Measurements from ENCODE around the gene SPEN. TPM values are rescaled to one million over a fixed set of nuclear protein-coding genes. Genes with fewer than 3 reads are reported as not detected.

The SPEN gene
- total and polyA plus RNA-seq, 7 experiments from 2014 or later = 10.1 to 92.1 (median 77.9) TPM

DNA sequence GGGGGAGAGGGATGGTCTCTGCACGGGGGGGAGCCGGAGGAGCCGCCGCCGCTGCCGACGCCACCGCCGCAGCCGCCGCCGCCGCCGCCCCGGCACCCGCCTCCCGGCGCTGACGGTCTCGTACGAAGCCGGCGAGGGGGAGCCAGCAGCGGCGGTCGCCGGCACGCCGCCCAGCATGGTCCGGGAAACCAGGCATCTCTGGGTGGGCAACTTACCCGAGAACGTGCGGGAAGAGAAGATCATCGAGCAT, 311 bp downstream of the SPEN start:
- ChIA-PET POLR2A (interaction anchor here (0.9 to 11.0 kb wide), 10 partner anchors 10 to 1057 kb away, joined by 3 to 227 read pairs (median 6); partner anchors contain the start of gene ZBTB17), CTCF (interaction anchor here (1.0 to 1.4 kb wide), 3 partner anchors 10 to 32 kb away, joined by 5 to 9 read pairs (median 5); no protein-coding TSS in a partner anchor)
- Mint-ChIP-seq H3K9me3 (no peaks in the 10 kb centered on the region), H3K27me3 (no peaks in the 10 kb centered on the region), H3K27ac (peak overlapping the region in 6 of 9 donors; percentile 78 to 95 (median 88)), H3K36me3 (no peaks in the 10 kb centered on the region), H3K4me1 (peaks cover 21 to 69% (median 50%) of the 10 kb centered on the region in 7 donors), H3K4me3 (peak overlapping the region; percentile 74 to 98 (median 94))
- no peaks in the 10 kb centered on the region for H3K27me3 ChIP-seq (ENCODE audit: control insufficient read depth in 2 of 2, insufficient read depth in 2 of 2, low read length in 2 of 2)
- no peaks in the 10 kb centered on the region for H3K36me3 ChIP-seq (ENCODE audit: control insufficient read depth in 2 of 3, insufficient read depth in 3 of 3, low read length in 3 of 3)
- H3K27ac ChIP-seq (ENCODE audit: low read depth, low read length) = peak overlapping the region; percentile 90
- intact Hi-C loops (cut with micrococcal nuclease) = loop anchor here (1.0 to 5.0 kb wide), 9 partner anchors 13 to 504 kb away; partner anchors contain the start of genes CASP9 (in 1 of the 2), FBXO42 (in 1 of the 2) and ZBTB17 (in 1 of the 2)
- no peaks in the 10 kb centered on the region for H3K9me3 ChIP-seq (ENCODE audit: control insufficient read depth in 2 of 3, low read length in 3 of 3)
- DNase-seq = no peak
- H3K4me3 ChIP-seq (ENCODE audit: low read length) = peak overlapping the region; percentile 74
- peaks cover 20 to 26% of the 10 kb centered on the region in 2 donors for H3K4me1 ChIP-seq (ENCODE audit: control insufficient read depth in 2 of 2, insufficient read depth in 2 of 2, low read length in 2 of 2)
- no peak for ATAC-seq

GRCh38 chr1:15848143-15848928, 829 bp downstream of the SPEN start:
- Mint-ChIP-seq H3K27ac (peak overlapping the region; percentile 88 to 97 (median 94)), H3K4me1 (peaks cover 21 to 69% (median 50%) of the 10 kb centered on the region in 7 donors), H3K36me3 (no peaks in the 10 kb centered on the region), H3K4me3 (peak overlapping the region; percentile 93 to 99 (median 98)), H3K9me3 (no peaks in the 10 kb centered on the region), H3K27me3 (no peaks in the 10 kb centered on the region)
- peak overlapping the region; percentile 74 for H3K4me3 ChIP-seq (ENCODE audit: low read length)
- peaks cover 20 to 26% of the 10 kb centered on the region in 2 donors for H3K4me1 ChIP-seq (ENCODE audit: control insufficient read depth in 2 of 2, insufficient read depth in 2 of 2, low read length in 2 of 2)
- no peaks in the 10 kb centered on the region for H3K36me3 ChIP-seq (ENCODE audit: control insufficient read depth in 2 of 3, insufficient read depth in 3 of 3, low read length in 3 of 3)
- ChIA-PET CTCF (interaction anchor here (1.0 to 1.4 kb wide), 3 partner anchors 10 to 33 kb away, joined by 5 to 9 read pairs (median 5); no protein-coding TSS in a partner anchor), POLR2A (interaction anchor here (0.6 to 11.0 kb wide), 13 partner anchors 10 to 1057 kb away, joined by 3 to 227 read pairs (median 6); partner anchors contain the start of gene ZBTB17)
- no peaks in the 10 kb centered on the region for H3K27me3 ChIP-seq (ENCODE audit: control insufficient read depth in 2 of 2, insufficient read depth in 2 of 2, low read length in 2 of 2)
- ATAC-seq (peak; percentile 4), DNase-seq (peak; percentile 33 to 63 (median 56))
- no peaks in the 10 kb centered on the region for H3K9me3 ChIP-seq (ENCODE audit: control insufficient read depth in 2 of 3, low read length in 3 of 3)
- H3K27ac ChIP-seq (ENCODE audit: low read depth, low read length) = peak overlapping the region; percentile 90
- intact Hi-C loops (cut with micrococcal nuclease) = loop anchor here (1.0 to 5.0 kb wide), 6 partner anchors 33 to 504 kb away; partner anchors contain the start of gene FBXO42 (in 1 of the 2)

DNA sequence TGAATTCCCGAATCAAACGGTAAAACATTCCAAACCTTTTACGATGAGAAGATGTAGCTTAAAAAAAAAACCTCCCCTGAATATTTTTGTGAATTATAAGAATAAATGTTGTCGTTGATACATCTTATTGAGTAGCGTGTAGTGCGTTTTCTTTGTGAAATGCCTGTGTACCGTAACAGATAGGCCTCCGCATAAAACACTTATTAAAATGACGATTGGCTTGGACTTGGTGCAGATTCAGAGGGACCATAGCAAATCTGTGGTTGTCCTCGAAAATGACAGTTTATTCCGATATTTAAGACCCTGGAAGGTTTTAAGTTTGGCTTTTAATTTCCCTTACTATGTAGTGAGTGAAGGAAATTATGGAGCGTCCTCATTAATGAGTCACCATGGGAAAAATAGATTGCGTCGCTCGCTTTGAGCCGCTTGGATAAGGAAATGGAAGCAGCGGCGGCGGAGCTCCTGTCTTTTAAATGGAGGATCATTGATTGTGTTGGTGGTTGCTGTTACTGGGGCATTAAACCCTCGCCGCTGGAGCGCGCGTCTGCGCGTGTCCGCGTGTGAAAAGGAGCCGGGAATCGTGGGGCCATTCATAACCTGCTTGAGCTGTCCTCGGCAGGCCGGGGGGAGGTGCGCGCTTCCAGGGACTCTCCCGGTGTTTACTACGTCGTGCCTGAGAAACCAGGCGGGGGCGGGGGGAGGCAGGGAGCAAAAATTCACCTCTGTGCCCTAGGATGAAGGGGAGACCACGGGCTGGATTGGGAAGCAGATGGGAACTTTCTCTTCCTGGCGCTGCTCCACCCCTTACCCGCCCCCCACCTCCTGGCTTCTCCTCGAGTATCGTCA, 1.6 kb downstream of the SPEN start:
- H3K36me3 ChIP-seq (ENCODE audit: control insufficient read depth in 2 of 3, insufficient read depth in 3 of 3, low read length in 3 of 3) = no peaks in the 10 kb centered on the region
- intact Hi-C loops (cut with micrococcal nuclease) = loop anchor here (1.0 to 5.0 kb wide), 6 partner anchors 34 to 503 kb away; partner anchors contain the start of gene FBXO42 (in 1 of the 2)
- ATAC-seq (no peak), DNase-seq (peak; percentile 43 to 76 (median 62))
- peak overlapping the region; percentile 89 to 99 (median 98) for H3K4me3 Mint-ChIP-seq
- no peaks in the 10 kb centered on the region for H3K9me3 ChIP-seq (ENCODE audit: control insufficient read depth in 2 of 3, low read length in 3 of 3)
- H3K36me3 Mint-ChIP-seq = no peaks in the 10 kb centered on the region
- H3K4me3 ChIP-seq (ENCODE audit: low read length) = peak overlapping the region; percentile 74
- H3K4me1 Mint-ChIP-seq = peaks cover 21 to 66% (median 46%) of the 10 kb centered on the region in 7 donors
- no peaks in the 10 kb centered on the region for H3K27me3 Mint-ChIP-seq
- peak overlapping the region; percentile 90 for H3K27ac ChIP-seq (ENCODE audit: low read depth, low read length)
- peak overlapping the region; percentile 88 to 97 (median 94) for H3K27ac Mint-ChIP-seq
- H3K4me1 ChIP-seq (ENCODE audit: control insufficient read depth in 2 of 2, insufficient read depth in 2 of 2, low read length in 2 of 2) = peaks cover 20 to 26% of the 10 kb centered on the region in 2 donors
- H3K27me3 ChIP-seq (ENCODE audit: control insufficient read depth in 2 of 2, insufficient read depth in 2 of 2, low read length in 2 of 2) = no peaks in the 10 kb centered on the region
- ChIA-PET CTCF (interaction anchor here (0.6 to 0.8 kb wide), 2 partner anchors 33 to 558 kb away, joined by 3 to 4 read pairs; no protein-coding TSS in a partner anchor), POLR2A (interaction anchor here (0.6 to 11.0 kb wide), 12 partner anchors 9 to 1056 kb away, joined by 3 to 227 read pairs (median 6); partner anchors contain the start of gene ZBTB17)
- H3K9me3 Mint-ChIP-seq = no peaks in the 10 kb centered on the region

DNA sequence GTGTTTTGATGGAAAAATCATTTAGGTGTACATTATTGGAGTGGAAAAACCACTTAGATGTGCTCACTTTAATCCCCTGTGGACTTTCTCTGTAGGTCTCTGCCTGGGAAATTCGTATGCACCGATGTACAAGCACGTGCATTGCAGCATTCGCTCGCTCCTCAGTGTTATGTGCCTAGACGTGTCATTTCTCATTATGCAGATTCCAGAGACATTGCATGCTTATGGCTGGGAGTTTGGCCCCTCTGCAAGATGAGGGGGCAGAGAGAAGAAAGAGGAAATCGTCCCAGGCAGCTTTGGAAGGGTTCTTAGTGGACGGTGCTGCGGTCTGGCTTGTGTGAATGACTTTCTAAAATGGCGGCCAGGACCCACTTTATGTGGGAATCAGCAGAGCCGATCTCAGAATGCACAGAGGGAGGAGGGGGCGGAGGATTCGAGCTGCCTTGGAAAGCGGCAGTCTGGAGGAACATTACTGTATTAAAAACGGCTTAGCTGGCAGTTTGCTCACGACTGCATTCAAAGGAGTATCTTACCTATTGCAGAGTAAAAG, 2.3 kb downstream of the SPEN start:
- POLR2A ChIA-PET = interaction anchor here (0.6 to 11.0 kb wide), 8 partner anchors 9 to 126 kb away, joined by 3 to 227 read pairs (median 6); partner anchors contain the start of gene ZBTB17

GRCh38 chr1:15850471-15851001, 3.0 kb downstream of the SPEN start:
- H3K27me3 Mint-ChIP-seq = no peaks in the 10 kb centered on the region
- DNase-seq (no peak), ATAC-seq (no peak)
- H3K4me1 Mint-ChIP-seq = peaks cover 17 to 69% (median 46%) of the 10 kb centered on the region in 7 donors
- Histone ChIP-seq H3K36me3 (ENCODE audit: control insufficient read depth in 2 of 3, insufficient read depth in 3 of 3, low read length in 3 of 3) (no peaks in the 10 kb centered on the region), H3K4me1 (ENCODE audit: control insufficient read depth in 2 of 2, insufficient read depth in 2 of 2, low read length in 2 of 2) (peaks cover 20 to 21% of the 10 kb centered on the region in 2 donors), H3K27me3 (ENCODE audit: control insufficient read depth in 2 of 2, insufficient read depth in 2 of 2, low read length in 2 of 2) (no peaks in the 10 kb centered on the region), H3K27ac (ENCODE audit: low read depth, low read length) (peak overlapping the region; percentile 90), H3K4me3 (ENCODE audit: low read length) (peak overlapping the region; percentile 34), H3K9me3 (ENCODE audit: control insufficient read depth in 2 of 3, low read length in 3 of 3) (no peaks in the 10 kb centered on the region)
- H3K36me3 Mint-ChIP-seq = no peaks in the 10 kb centered on the region
- ChIA-PET POLR2A (interaction anchor here (0.6 to 11.0 kb wide), 6 partner anchors 12 to 126 kb away, joined by 3 to 227 read pairs (median 6); partner anchors contain the start of gene ZBTB17), CTCF (no interaction called here)
- peak overlapping the region; percentile 77 to 99 (median 97) for H3K4me3 Mint-ChIP-seq
- intact Hi-C loops (cut with micrococcal nuclease) = no loop called here
- H3K27ac Mint-ChIP-seq = peak overlapping the region in 7 of 9 donors; percentile 25 to 94 (median 85)
- no peaks in the 10 kb centered on the region for H3K9me3 Mint-ChIP-seq

More for the DNA sequence above, 2.3 kb downstream of the SPEN start:
- H3K27ac ChIP-seq (ENCODE audit: low read depth, low read length) = peak overlapping the region; percentile 90
- H3K36me3 ChIP-seq (ENCODE audit: control insufficient read depth in 2 of 3, insufficient read depth in 3 of 3, low read length in 3 of 3) = no peaks in the 10 kb centered on the region
- H3K9me3 ChIP-seq (ENCODE audit: control insufficient read depth in 2 of 3, low read length in 3 of 3) = no peaks in the 10 kb centered on the region
- peak overlapping the region; percentile 74 for H3K4me3 ChIP-seq (ENCODE audit: low read length)
- Mint-ChIP-seq H3K9me3 (no peaks in the 10 kb centered on the region), H3K27me3 (no peaks in the 10 kb centered on the region), H3K4me3 (peak overlapping the region; percentile 89 to 99 (median 98)), H3K27ac (peak overlapping the region; percentile 88 to 97 (median 94)), H3K4me1 (peaks cover 21 to 70% (median 48%) of the 10 kb centered on the region in 7 donors), H3K36me3 (no peaks in the 10 kb centered on the region)
- peaks cover 20 to 23% of the 10 kb centered on the region in 2 donors for H3K4me1 ChIP-seq (ENCODE audit: control insufficient read depth in 2 of 2, insufficient read depth in 2 of 2, low read length in 2 of 2)
- CTCF ChIA-PET = interaction anchor here (0.6 to 0.8 kb wide), 2 partner anchors 34 to 558 kb away, joined by 3 to 4 read pairs; no protein-coding TSS in a partner anchor
- no peaks in the 10 kb centered on the region for H3K27me3 ChIP-seq (ENCODE audit: control insufficient read depth in 2 of 2, insufficient read depth in 2 of 2, low read length in 2 of 2)
- intact Hi-C loops (cut with micrococcal nuclease) = loop anchor here (1.0 to 5.0 kb wide), 6 partner anchors 35 to 502 kb away; partner anchors contain the start of gene FBXO42 (in 1 of the 2)
- ATAC-seq (no peak), DNase-seq (peak in 8 of 9 donors; percentile 5 to 47 (median 18))

Measured in naive thymus-derived CD4-positive, alpha-beta T cell (primary cell).